Measurements from ENCODE around the gene BSX.

BSX gene

GRCh38 chr11:122981388-122982264 is at the start of gene BSX:
TSS of gene BSX (minus strand) at chr11:122981834. CDS start at chr11:122981671, 163 bp downstream.
- TF ChIP-seq CTCF (IDR thresholded peaks at IDR 0.05; ENCODE audit: low read depth, low read length) = no peak
- no peak for DNase-seq (ENCODE audit: extremely low read depth, low read depth)

GRCh38 chr11:123030517-123030916 is 48.9 kb upstream of the BSX start:
- no peak for TF ChIP-seq CTCF (IDR thresholded peaks at IDR 0.05; ENCODE audit: low read depth, low read length)
- no peak for DNase-seq (ENCODE audit: extremely low read depth, low read depth)

GRCh38 chr11:123020968-123021367 is 39.3 kb upstream of the BSX start:
- TF ChIP-seq CTCF (IDR thresholded peaks at IDR 0.05; ENCODE audit: low read depth, low read length) = peak; percentile 73
- no peak for DNase-seq (ENCODE audit: extremely low read depth, low read depth)

- no peak for DNase-seq (ENCODE audit: extremely low read depth, low read depth)
- no peak for TF ChIP-seq CTCF (IDR thresholded peaks at IDR 0.05; ENCODE audit: low read depth, low read length)
These were observed 37.1 kb upstream of the BSX start for GRCh38 chr11:123018702-123019101.

- no peak for TF ChIP-seq CTCF (IDR thresholded peaks at IDR 0.05; ENCODE audit: low read depth, low read length)
- no peak for DNase-seq (ENCODE audit: extremely low read depth, low read depth)
These were observed 29.9 kb upstream of the BSX start for GRCh38 chr11:123011510-123011909.

GRCh38 chr11:123006860-123007542 is 25.4 kb upstream of the BSX start:
- DNase-seq (ENCODE audit: extremely low read depth, low read depth) = no peak
- TF ChIP-seq CTCF (IDR thresholded peaks at IDR 0.05; ENCODE audit: low read depth, low read length) = no peak

- TF ChIP-seq CTCF (IDR thresholded peaks at IDR 0.05; ENCODE audit: low read depth, low read length) = no peak
- no peak for DNase-seq (ENCODE audit: extremely low read depth, low read depth)
These were observed 19.1 kb upstream of the BSX start for GRCh38 chr11:123000721-123001120.

Data from AG09319 (cell line).